ENCODE measurements around the gene CDKAL1. TPM values are rescaled to one million over a fixed set of nuclear protein-coding genes. Genes with fewer than 3 reads are reported as not detected.

The CDKAL1 gene
- total and polyA plus RNA-seq, 2 of the 13 experiments (the other 11 are each of a cell fraction or from before 2014, with no cell fraction given) = 9.5 to 27.7 TPM

DNA sequence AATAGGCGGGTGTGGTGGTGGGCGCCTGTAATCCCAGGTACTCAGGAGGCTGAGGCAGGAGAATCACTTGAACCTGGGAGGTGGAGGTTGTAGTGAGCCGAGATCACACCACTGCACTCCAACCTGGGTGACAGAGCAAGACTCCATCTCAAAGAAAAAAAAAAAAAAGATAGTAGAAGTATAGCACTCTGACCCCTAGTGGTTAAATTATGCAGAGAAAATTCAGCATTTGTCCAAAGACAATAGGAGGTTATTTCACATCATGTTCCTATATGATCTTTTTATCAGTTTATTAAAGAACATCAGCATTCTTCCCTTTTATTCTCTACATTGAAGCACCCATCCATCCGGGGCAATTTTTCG, 5.2 kb upstream of the CDKAL1 start (continued):
- TF ChIP-seq, protein P1, sequence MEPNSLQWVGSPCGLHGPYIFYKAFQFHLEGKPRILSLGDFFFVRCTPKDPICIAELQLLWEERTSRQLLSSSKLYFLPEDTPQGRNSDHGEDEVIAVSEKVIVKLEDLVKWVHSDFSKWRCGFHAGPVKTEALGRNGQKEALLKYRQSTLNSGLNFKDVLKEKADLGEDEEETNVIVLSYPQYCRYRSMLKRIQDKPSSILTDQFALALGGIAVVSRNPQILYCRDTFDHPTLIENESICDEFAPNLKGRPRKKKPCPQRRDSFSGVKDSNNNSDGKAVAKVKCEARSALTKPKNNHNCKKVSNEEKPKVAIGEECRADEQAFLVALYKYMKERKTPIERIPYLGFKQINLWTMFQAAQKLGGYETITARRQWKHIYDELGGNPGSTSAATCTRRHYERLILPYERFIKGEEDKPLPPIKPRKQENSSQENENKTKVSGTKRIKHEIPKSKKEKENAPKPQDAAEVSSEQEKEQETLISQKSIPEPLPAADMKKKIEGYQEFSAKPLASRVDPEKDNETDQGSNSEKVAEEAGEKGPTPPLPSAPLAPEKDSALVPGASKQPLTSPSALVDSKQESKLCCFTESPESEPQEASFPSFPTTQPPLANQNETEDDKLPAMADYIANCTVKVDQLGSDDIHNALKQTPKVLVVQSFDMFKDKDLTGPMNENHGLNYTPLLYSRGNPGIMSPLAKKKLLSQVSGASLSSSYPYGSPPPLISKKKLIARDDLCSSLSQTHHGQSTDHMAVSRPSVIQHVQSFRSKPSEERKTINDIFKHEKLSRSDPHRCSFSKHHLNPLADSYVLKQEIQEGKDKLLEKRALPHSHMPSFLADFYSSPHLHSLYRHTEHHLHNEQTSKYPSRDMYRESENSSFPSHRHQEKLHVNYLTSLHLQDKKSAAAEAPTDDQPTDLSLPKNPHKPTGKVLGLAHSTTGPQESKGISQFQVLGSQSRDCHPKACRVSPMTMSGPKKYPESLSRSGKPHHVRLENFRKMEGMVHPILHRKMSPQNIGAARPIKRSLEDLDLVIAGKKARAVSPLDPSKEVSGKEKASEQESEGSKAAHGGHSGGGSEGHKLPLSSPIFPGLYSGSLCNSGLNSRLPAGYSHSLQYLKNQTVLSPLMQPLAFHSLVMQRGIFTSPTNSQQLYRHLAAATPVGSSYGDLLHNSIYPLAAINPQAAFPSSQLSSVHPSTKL (CRISPR knock-in tag; IDR thresholded peaks at IDR 0.05) = peak; percentile 12; the same call in 1 of the 2 replicates
- TF ChIP-seq SAP130 (CRISPR knock-in tag; IDR thresholded peaks at IDR 0.05; ENCODE audit: low read depth) = 0 out of 2 replicates have a peak, but pooled peaks have one; percentile 16

DNA sequence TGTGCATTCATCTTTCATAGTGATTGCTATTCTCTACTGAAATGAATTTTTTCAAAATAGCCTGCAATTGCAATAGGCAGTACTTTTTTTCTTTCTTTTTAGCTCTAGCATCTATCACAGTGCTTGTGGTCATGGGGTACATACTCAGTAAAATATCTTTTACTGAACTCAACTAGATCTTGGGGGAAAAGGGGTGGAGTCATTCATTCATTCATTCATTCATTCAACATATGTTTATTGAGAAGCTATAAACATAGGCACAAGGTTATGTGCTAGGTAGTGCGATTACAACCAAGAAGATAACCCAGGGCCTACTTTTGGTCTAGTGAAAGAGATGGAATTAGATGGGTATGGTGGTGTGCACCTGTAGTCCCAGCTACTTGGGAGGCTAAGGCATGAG, 1.4 kb upstream of the CDKAL1 start:
- Histone ChIP-seq H3K27me3 (ENCODE audit: control insufficient read depth in 1 of 2, insufficient read depth in 2 of 2, low read length in 2 of 2) (peaks cover 0 to 5% of the 10 kb centered on the region in 2 experiments; a peak in 1 of 5 replicates), H3K4me1 (ENCODE audit: insufficient read depth, low read length) (peaks cover 35% of the 10 kb centered on the region), H3K79me2 (ENCODE audit: insufficient read depth, low read length) (peaks cover 20% of the 10 kb centered on the region), H4K20me1 (ENCODE audit: insufficient read depth, low read length) (no peaks in the 10 kb centered on the region), H3K9ac (ENCODE audit: insufficient read depth, low read depth, low read length) (no peak overlapping the region), H3K9me3 (ENCODE audit: low read length) (no peaks in the 10 kb centered on the region), H3K4me2 (ENCODE audit: low read depth, low read length) (no peak overlapping the region), H3K4me3 (replicated peaks in 1 of 3; ENCODE audit: insufficient read depth in 1 of 3, low read depth in 2 of 3, low read length in 3 of 3) (no peak overlapping the region), H3K27ac (ENCODE audit: extremely low read length, insufficient read depth, low read length) (no peak overlapping the region), H3K36me3 (replicated peaks in 1 of 2; ENCODE audit: control insufficient read depth in 1 of 2, insufficient read depth in 2 of 2, low read length in 2 of 2) (no peaks in the 10 kb centered on the region), H2AFZ (ENCODE audit: low read length) (no peak overlapping the region)
- WGBS (ENCODE audit: low lambda C conversion rate) = 95% methylated on average over 1 of the region's 1 CpG
- in situ Hi-C loops (cut with HindIII; ENCODE audit: extremely low pct_ligation_motif_present, low pct_unique_long_range_greater_than_20kb) = no loop called here
- DNase-seq (ENCODE audit: low spot score) = no peak
- TF ChIP-seq NFE2 (CRISPR knock-in tag; IDR thresholded peaks at IDR 0.05) (no peak), GABPA (IDR thresholded peaks at IDR 0.05; ENCODE audit: low read depth, low read length) (no peak), GABPA (CRISPR knock-in tag; IDR thresholded peaks at IDR 0.05; ENCODE audit: low read depth) (no peak), ZBTB8A (CRISPR knock-in tag; IDR thresholded peaks at IDR 0.05; ENCODE audit: borderline replicate concordance, low read depth) (no peak), NFE2L1 (CRISPR knock-in tag; IDR thresholded peaks at IDR 0.05; ENCODE audit: borderline replicate concordance) (no peak), ZNF24 (IDR thresholded peaks at IDR 0.05) (peak; percentile 78; the same call in 1 of the 2 replicates)
- TF ChIP-seq, protein P2, sequence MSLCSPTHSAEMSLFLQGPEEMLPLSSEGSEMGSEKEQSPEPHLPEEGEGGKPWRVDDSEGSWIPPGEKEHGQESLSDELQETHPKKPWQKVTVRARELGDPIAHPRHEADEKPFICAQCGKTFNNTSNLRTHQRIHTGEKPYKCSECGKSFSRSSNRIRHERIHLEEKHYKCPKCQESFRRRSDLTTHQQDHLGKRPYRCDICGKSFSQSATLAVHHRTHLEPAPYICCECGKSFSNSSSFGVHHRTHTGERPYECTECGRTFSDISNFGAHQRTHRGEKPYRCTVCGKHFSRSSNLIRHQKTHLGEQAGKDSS (CRISPR knock-in tag; IDR thresholded peaks at IDR 0.05; ENCODE audit: borderline replicate concordance, low read depth) = no peak
- FAIRE-seq = no peak
- no TSS peak for BruUV-seq (replicated peaks)
- CTCF ChIA-PET (ENCODE audit: low intra/inter-chr PET ratio, low total read pairs) = no interaction called here
- intact Hi-C loops (cut with micrococcal nuclease; ENCODE audit: unreplicated experiment) = no loop called here
- POLR2A ChIA-PET = no interaction called here
- no peak for ATAC-seq
